Endothelial cell of umbilical vein (primary cell): ENCODE results near the gene HSPA1B. TPM values are rescaled to one million over a fixed set of nuclear protein-coding genes. Genes with fewer than 3 reads are reported as not detected.

Experiments used
- BruUV-seq: library from RNA; stranded (reverse); fragments of 400-500 nt; replicated peaks from 2 replicates; lab custom pipeline; 2021; lab: Mats Ljungman, UMichigan
- CTCF ChIA-PET: fragments of 300-600, 350-600 bp; sonication (Branson Sonifier 250); formaldehyde crosslinking; loops from one replicate; lab custom pipeline; 2021; ENCODE audit warnings: antibody characterized with exemption, inconsistent platforms; lab: Charles Lee
- POLR2A ChIA-PET: fragments of 300-600, 350-600 bp; sonication (Branson Sonifier 250); formaldehyde crosslinking; loops from one replicate; lab custom pipeline; 2021; ENCODE audit warnings: antibody characterized with exemption, inconsistent platforms; lab: Charles Lee
- DNase-seq: peaks from one replicate; pipeline ENCODE4 v3.0.0-alpha.2; 2011; ENCODE audit warnings: low read depth, low spot score
- FAIRE-seq: peaks from 2 replicates; lab custom pipeline; 2011; peaks lifted over from hg19 to GRCh38; lab: Jason Lieb, UNC
- H2AFZ ChIP-seq: 2 replicates; pipeline ENCODE4 v1.6.0; 2012; ENCODE audit warnings: low read depth, low read length, control low read depth, inconsistent platforms
- H3K27ac ChIP-seq: 2 replicates; pipeline ENCODE4 v1.5.1; 2011; ENCODE audit warnings: low read depth, mild to moderate bottlenecking, control low read depth, low read length, moderate library complexity; ENCODE audit not compliant: insufficient read depth
- H3K27me3 ChIP-seq, 2 experiments: 2 replicates each; pipeline versions ENCODE4 v1.6.0 to v1.6.1; 2011; ENCODE audit warnings: low read length in 2 of 2, mixed read lengths in 1 of 2; ENCODE audit not compliant: control insufficient read depth in 2 of 2, insufficient read depth in 2 of 2
- H3K36me3 ChIP-seq, 2 experiments: 2 replicates in 1 of 2; 3 replicates in 1 of 2; pipeline ENCODE4 v1.5.1; 2011; ENCODE audit warnings: low read length in 2 of 2, mild to moderate bottlenecking in 1 of 2, moderate library complexity in 1 of 2; ENCODE audit not compliant: control insufficient read depth in 2 of 2, insufficient read depth in 2 of 2; ENCODE audit errors: extremely low read depth in 1 of 2
- H3K4me1 ChIP-seq: 3 replicates; pipeline ENCODE4 v1.5.1; 2011; ENCODE audit warnings: mild to moderate bottlenecking, low read length; ENCODE audit not compliant: control insufficient read depth, insufficient read depth; ENCODE audit errors: extremely low read depth
- H3K4me2 ChIP-seq: 2 replicates; pipeline ENCODE4 v1.6.1; 2011; ENCODE audit warnings: low read length, control low read depth, mixed read lengths; ENCODE audit not compliant: insufficient read depth
- H3K4me3 ChIP-seq, 3 experiments: fragments of 200-600 bp in 1 of 3; sonication (generic), shearing (Covaris generic) in 1 of 3; replicated peaks in 1 of 3; 2 replicates each; pipeline ENCODE4 v1.5.1; 2011 to 2016; ENCODE audit warnings: control low read depth in 3 of 3, low read length in 3 of 3, mild to moderate bottlenecking in 2 of 3, inconsistent platforms in 1 of 3, low read depth in 1 of 3, moderate library complexity in 1 of 3; ENCODE audit not compliant: insufficient read depth in 1 of 3
- H3K79me2 ChIP-seq: 2 replicates; pipeline ENCODE4 v1.6.0; 2012; ENCODE audit warnings: low read length, inconsistent platforms; ENCODE audit not compliant: control insufficient read depth, insufficient read depth
- H3K9ac ChIP-seq: replicated peaks from 2 replicates; pipeline ENCODE3; 2011; ENCODE audit warnings: low read length, control low read depth; ENCODE audit not compliant: insufficient read depth; ENCODE audit errors: extremely low read depth
- H3K9me1 ChIP-seq: replicated peaks from 3 replicates; pipeline ENCODE4 v1.6.0; 2011; ENCODE audit warnings: mild to moderate bottlenecking, low read length; ENCODE audit not compliant: control insufficient read depth, insufficient read depth; ENCODE audit errors: extremely low read depth
- H3K9me3 ChIP-seq: replicated peaks from 2 replicates; pipeline ENCODE4 v1.5.1; 2012; ENCODE audit warnings: low read length, inconsistent platforms; ENCODE audit not compliant: control insufficient read depth, insufficient read depth
- H4K20me1 ChIP-seq: replicated peaks from 2 replicates; pipeline ENCODE3; 2011; ENCODE audit warnings: mild to moderate bottlenecking, low read length; ENCODE audit not compliant: control insufficient read depth, insufficient read depth; ENCODE audit errors: extremely low read depth
- CTCF ChIP-seq, 2 donors: IDR thresholded peaks; 1 replicate in 1 of 2; 2 replicates in 1 of 2; pipeline ENCODE4 v1.5.1; 2011; ENCODE audit warnings: low read length in 2 of 2, mild to moderate bottlenecking in 2 of 2, moderate library complexity in 2 of 2, control low read depth in 1 of 2, inconsistent platforms in 1 of 2, low read depth in 1 of 2; ENCODE audit not compliant: insufficient read depth in 1 of 2; ENCODE audit errors: extremely low read depth in 1 of 2
- EZH2 ChIP-seq: IDR thresholded peaks from 2 replicates; pipeline ENCODE4 v1.6.1; 2012; ENCODE audit warnings: borderline replicate concordance, low read depth, mild to moderate bottlenecking, moderate library complexity, low read length, inconsistent platforms; ENCODE audit not compliant: severe bottlenecking
- FOS ChIP-seq: IDR thresholded peaks from 2 replicates; pipeline ENCODE4 v1.6.1; 2011; ENCODE audit warnings: mild to moderate bottlenecking, low read length, moderate library complexity, borderline replicate concordance; ENCODE audit not compliant: insufficient read depth
- GATA2 ChIP-seq: IDR thresholded peaks from 2 replicates; pipeline ENCODE4 v1.7.0; 2011; ENCODE audit warnings: low read depth, mild to moderate bottlenecking, moderate library complexity, mixed read lengths, low read length; ENCODE audit not compliant: insufficient read length, insufficient read depth
- JUN ChIP-seq: IDR thresholded peaks from 2 replicates; pipeline ENCODE4 v1.6.1; 2011; ENCODE audit warnings: borderline replicate concordance, low read depth; ENCODE audit not compliant: insufficient read length, insufficient read depth
- MYC ChIP-seq: IDR thresholded peaks from one replicate; pipeline ENCODE4 v1.6.1; 2011; ENCODE audit warnings: mild to moderate bottlenecking, low read depth, low read length
- POLR2A ChIP-seq: IDR thresholded peaks from 2 replicates; pipeline ENCODE4 v1.6.1; 2012; ENCODE audit warnings: low read depth, mild to moderate bottlenecking, control low read depth, low read length
- POLR2AphosphoS5 ChIP-seq: IDR thresholded peaks from 2 replicates; pipeline ENCODE4 v1.6.1; 2012; ENCODE audit warnings: low read depth, mild to moderate bottlenecking, control low read depth, low read length, moderate library complexity; ENCODE audit not compliant: insufficient read depth
- dilution Hi-C: fragments of 300-500 bp; cut with MboI; formaldehyde crosslinking; loops from one replicate; pipeline ENCODE4 v1.15.0; 2019; ENCODE audit warnings: low sequenced_read_pairs; ENCODE audit not compliant: extremely low pct_ligation_motif_present
- intact Hi-C: fragments of 100-400 bp; cut with micrococcal nuclease; formaldehyde crosslinking; loops from one replicate; pipeline ENCODE4 v1.10.0; 2022
- polyA plus RNA-seq, 4 experiments: library from polyadenylated mRNA; depleted of rRNA in 3 of 4; stranded (reverse) in 3 of 4; unstranded in 1 of 4; fragments of >200 nt; gene quantifications; 2 replicates each; pipeline versions ENCODE4 v1.2.1 to v1.2.3, GENCODE V29; 2011 to 2012; ENCODE audit warnings: missing spikeins in 1 of 4
- total RNA-seq: library from RNA; stranded (reverse); gene quantifications from 2 replicates; pipeline ENCODE4 v1.2.3, GENCODE V29; 2021
- TF ChIP-seq, protein P1 (sequence below): IDR thresholded peaks from 2 replicates; pipeline ENCODE4 v1.6.1; 2011; ENCODE audit not compliant: insufficient read depth, insufficient read length

The HSPA1B gene
- total and polyA plus RNA-seq, 2 donors (not counting 3 experiments of a cell fraction or from before 2014, with no cell fraction given) = 27.1 to 54.0 TPM

DNA sequence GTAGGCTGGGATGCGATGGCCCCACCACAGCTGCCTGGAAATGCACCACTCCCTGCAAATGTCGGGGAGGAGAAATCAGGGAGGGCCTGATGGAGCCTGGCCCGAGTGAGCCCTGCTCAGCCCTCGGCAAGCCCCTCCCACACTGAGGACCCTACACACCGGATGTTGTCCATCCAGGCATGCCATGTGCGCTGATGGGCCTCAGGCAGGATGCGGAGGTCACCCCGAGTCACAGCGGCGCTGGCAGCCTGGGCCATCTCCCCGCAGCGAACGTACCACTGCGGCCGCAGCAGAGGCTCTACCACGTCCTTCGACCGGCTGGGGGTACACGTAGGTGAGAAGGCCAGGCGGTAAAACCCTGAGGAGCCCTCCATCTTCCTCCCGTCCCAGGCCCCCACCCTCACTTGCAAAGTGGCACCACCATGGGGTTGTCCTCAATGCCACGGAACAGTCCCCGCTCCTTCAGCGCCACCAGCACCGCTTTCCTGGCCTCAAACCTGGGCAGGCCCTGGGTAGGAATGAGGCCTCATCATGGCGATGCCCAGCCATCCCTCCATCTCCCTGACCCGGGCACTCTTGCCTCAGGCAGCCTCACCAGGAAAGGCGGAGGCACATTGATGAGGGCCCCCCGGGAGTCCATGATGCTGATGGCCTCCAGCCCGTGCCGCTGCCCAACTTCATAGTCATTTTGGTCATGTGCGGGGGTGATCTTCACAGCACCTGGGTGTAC, 45.2 kb upstream of the HSPA1B start:
- TF ChIP-seq GATA2 (no peak), POLR2AphosphoS5 (no peak), FOS (no peak), POLR2A (no peak), MYC (no peak), EZH2 (no peak), CTCF (IDR thresholded peaks at IDR 0.05; ENCODE audit: extremely low read depth in 1 of 2, insufficient read depth in 1 of 2, low read depth in 1 of 2, low read length in 2 of 2) (no peak), JUN (no peak)
- TF ChIP-seq, protein P1, sequence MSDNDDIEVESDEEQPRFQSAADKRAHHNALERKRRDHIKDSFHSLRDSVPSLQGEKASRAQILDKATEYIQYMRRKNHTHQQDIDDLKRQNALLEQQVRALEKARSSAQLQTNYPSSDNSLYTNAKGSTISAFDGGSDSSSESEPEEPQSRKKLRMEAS = no peak

More for the DNA sequence above, 45.2 kb upstream of the HSPA1B start:
- Histone ChIP-seq H3K27ac (no peak overlapping the region), H3K4me2 (no peak overlapping the region), H3K36me3 (peaks cover 8 to 46% of the 10 kb centered on the region in 2 experiments), H3K27me3 (no peaks in the 10 kb centered on the region), H4K20me1 (no peaks in the 10 kb centered on the region), H2AFZ (no peak overlapping the region), H3K9me3 (no peaks in the 10 kb centered on the region), H3K4me1 (no peaks in the 10 kb centered on the region), H3K79me2 (no peaks in the 10 kb centered on the region), H3K9ac (no peak overlapping the region), H3K9me1 (no peaks in the 10 kb centered on the region), H3K4me3 (no peak overlapping the region)
- intact Hi-C loops (no loop called here), dilution Hi-C loops (no loop called here)
- CTCF ChIA-PET = interaction anchor here (0.6 to 1.1 kb wide), 2 partner anchors 9 to 24 kb away, joined by 3 read pairs; partner anchors contain the start of gene LSM2
- POLR2A ChIA-PET = no interaction called here
- DNase-seq = no peak
- FAIRE-seq = no peak
- BruUV-seq = no TSS peak
